Neural crest cell (in vitro differentiated cells): ENCODE measurements around the gene C11orf58. TPM values are rescaled to one million over a fixed set of nuclear protein-coding genes. Genes with fewer than 3 reads are reported as not detected.

ENCODE experiments used
- DNase-seq: peaks from one replicate; pipeline ENCODE4 v3.0.0; 2021; ENCODE audit warnings: low read depth, mixed read lengths, low spot score
- H3K27ac Mint-ChIP-seq: one replicate; pipeline ENCODE4 v1.8.0; 2021; ENCODE audit warnings: mild to moderate bottlenecking, mixed read lengths; ENCODE audit not compliant: unreplicated experiment
- H3K27me3 Mint-ChIP-seq: 2 replicates; pipeline ENCODE4 v1.8.0; 2021; ENCODE audit warnings: low read depth, mild to moderate bottlenecking, mixed read lengths
- H3K36me3 Mint-ChIP-seq: 2 replicates; pipeline ENCODE4 v1.8.0; 2021; ENCODE audit warnings: low read depth, mild to moderate bottlenecking, mixed read lengths
- H3K4me1 Mint-ChIP-seq: 2 replicates; pipeline ENCODE4 v1.8.0; 2021; ENCODE audit warnings: mixed read lengths
- H3K4me3 Mint-ChIP-seq: one replicate; pipeline ENCODE4 v1.8.0; 2021; ENCODE audit warnings: mild to moderate bottlenecking, mixed read lengths
- H3K9me3 Mint-ChIP-seq: 2 replicates; pipeline ENCODE4 v1.8.0; 2021; ENCODE audit warnings: mixed read lengths
- CTCF ChIP-seq: fragments of 200-600 bp; sonication (generic); conservative IDR thresholded peaks from 2 replicates; pipeline ENCODE4 v1.5.0; 2021; ENCODE audit warnings: antibody characterized with exemption, mild to moderate bottlenecking
- total RNA-seq: library from RNA; stranded (reverse); gene quantifications from 2 replicates; pipeline ENCODE4 v1.2.1, GENCODE V29; 2021

C11orf58 gene
- total RNA-seq, 1 donor from 2014 or later: 203 TPM

DNA sequence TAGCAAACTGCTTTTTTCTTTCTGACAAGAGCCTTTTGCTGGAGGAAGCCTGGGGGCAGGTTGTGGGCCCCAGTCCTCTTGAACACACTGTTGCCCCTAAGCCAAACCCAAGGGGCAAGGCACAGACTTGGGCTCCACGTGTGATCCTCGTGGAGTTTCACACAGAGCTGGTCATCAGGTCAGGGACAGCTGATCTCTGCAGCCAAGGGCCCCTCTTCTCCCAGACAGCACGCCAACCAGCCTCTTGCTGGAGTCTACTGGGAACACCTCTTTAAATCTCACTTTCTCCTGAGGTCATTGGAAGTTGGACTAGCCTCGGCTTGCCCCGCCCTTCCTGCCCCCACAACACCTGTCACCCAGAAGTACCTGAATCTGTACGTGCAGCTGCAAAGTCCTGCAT, 39.8 kb downstream of the C11orf58 start:
- H3K36me3 Mint-ChIP-seq: no peaks in the 10 kb centered on the region
- H3K9me3 Mint-ChIP-seq: no peaks in the 10 kb centered on the region
- peaks cover 44% of the 10 kb centered on the region for H3K4me1 Mint-ChIP-seq
- H3K27ac Mint-ChIP-seq: peak overlapping the region; percentile 43
- H3K27me3 Mint-ChIP-seq: no peaks in the 10 kb centered on the region
- no peak for TF ChIP-seq CTCF
- no peak for DNase-seq
- no peak overlapping the region for H3K4me3 Mint-ChIP-seq

- no peak for DNase-seq
- no peak overlapping the region for H3K27ac Mint-ChIP-seq
- H3K4me1 Mint-ChIP-seq: peaks cover 48% of the 10 kb centered on the region
- H3K27me3 Mint-ChIP-seq: no peaks in the 10 kb centered on the region
- TF ChIP-seq CTCF: no peak
- H3K4me3 Mint-ChIP-seq: no peak overlapping the region
- no peaks in the 10 kb centered on the region for H3K36me3 Mint-ChIP-seq
- H3K9me3 Mint-ChIP-seq: no peaks in the 10 kb centered on the region
Observed at GRCh38 chr11:16778876-16779275, 40.4 kb downstream of the C11orf58 start.

- DNase-seq: no peak
- H3K27ac Mint-ChIP-seq: no peak overlapping the region
- no peak for TF ChIP-seq CTCF
- H3K4me3 Mint-ChIP-seq: no peak overlapping the region
- no peaks in the 10 kb centered on the region for H3K9me3 Mint-ChIP-seq
- H3K27me3 Mint-ChIP-seq: no peaks in the 10 kb centered on the region
- peaks cover 50% of the 10 kb centered on the region for H3K4me1 Mint-ChIP-seq
- no peaks in the 10 kb centered on the region for H3K36me3 Mint-ChIP-seq
Observed at GRCh38 chr11:16779436-16779835, 41.0 kb downstream of the C11orf58 start.

GRCh38 chr11:16780146-16780545, 41.7 kb downstream of the C11orf58 start:
- no peak for TF ChIP-seq CTCF
- Mint-ChIP-seq H3K4me3 (no peak overlapping the region), H3K36me3 (no peaks in the 10 kb centered on the region), H3K27ac (peak overlapping the region; percentile 19), H3K27me3 (no peaks in the 10 kb centered on the region), H3K9me3 (no peaks in the 10 kb centered on the region), H3K4me1 (peaks cover 50% of the 10 kb centered on the region)
- no peak for DNase-seq

DNA sequence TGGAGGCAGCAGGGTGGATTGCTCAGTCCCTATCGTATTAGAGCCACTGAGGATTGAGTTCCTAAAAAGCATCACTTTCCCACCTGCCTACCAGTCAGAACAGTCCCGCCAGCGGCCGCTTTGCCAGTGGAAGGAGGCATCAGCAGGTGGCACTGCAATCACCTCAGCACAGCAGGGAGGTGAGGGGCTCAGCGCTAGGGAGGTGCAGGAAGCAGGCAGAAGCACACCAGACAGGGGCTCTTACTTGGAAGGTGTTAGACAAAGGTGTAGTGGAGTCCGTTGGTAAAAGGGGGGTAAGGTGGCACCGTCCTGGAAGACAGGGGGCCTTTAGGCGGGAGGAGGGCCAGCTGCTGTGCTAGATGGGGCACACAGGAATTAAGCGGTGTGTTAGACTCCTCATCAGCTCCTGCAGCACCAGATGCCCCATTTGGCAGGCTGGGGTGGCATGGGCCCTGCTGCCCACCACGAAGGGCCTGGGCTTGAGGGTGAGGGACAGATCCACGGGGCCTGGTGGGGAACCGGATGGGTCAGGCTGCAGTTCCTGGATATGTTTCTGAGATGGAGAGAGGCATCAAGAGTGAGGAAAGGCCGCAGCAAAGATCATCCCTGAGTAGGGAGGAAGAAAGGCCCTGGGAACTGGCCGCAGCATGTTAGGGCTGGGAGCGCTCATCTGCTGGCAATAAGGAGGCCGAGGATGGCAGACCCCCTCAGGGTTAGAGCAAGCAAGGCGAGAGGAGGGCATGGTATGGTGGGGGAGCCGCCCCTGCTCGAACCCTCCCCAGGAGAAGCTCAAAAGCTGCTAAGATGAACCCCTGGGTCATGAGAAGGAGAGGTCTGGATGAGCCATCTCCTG, 42.5 kb downstream of the C11orf58 start:
- Mint-ChIP-seq H3K4me3 (no peak overlapping the region), H3K36me3 (peaks cover 2% of the 10 kb centered on the region), H3K27ac (no peak overlapping the region), H3K27me3 (peaks cover 3% of the 10 kb centered on the region), H3K9me3 (no peaks in the 10 kb centered on the region), H3K4me1 (peaks cover 52% of the 10 kb centered on the region)
- no peak for DNase-seq
- TF ChIP-seq CTCF: no peak
